Activated CD8-positive, alpha-beta memory T cell treated with anti-CD3 and anti-CD28 coated beads, Interleukin-2, amount 10 ng/mL, durations not matched to agents 7 days and 5 days (primary cell): ENCODE data around the gene BBS1. TPM values are rescaled to one million over a fixed set of nuclear protein-coding genes. Genes with fewer than 3 reads are reported as not detected.
A peak's percentile ranks its signal among the peaks of the same experiment; 100 is the strongest.
"Not testable (repeated sequence)": the region's sequence is repeated elsewhere in the genome, so short reads cannot be mapped to it uniquely, and the experiment has no call there.

Experiments
- ATAC-seq: fragments of 150-1000 bp; cut with Tn5 transposase; one replicate; pipeline ENCODE4 v1.10.0; 2021; ENCODE audit warnings: moderate library complexity
- CTCF ChIA-PET: fragments of 350-600 bp; sonication (Branson Sonifier 250); formaldehyde crosslinking; loops from one replicate; lab custom pipeline; 2021; ENCODE audit warnings: antibody characterized with exemption; lab: Charles Lee
- DNase-seq: peaks from one replicate; pipeline ENCODE4 v3.0.0-alpha.2; 2020
- H3K27ac Mint-ChIP-seq: one replicate; pipeline ENCODE4 v1.8.0; 2021; ENCODE audit warnings: mild to moderate bottlenecking, mixed read lengths
- H3K27me3 Mint-ChIP-seq: one replicate; pipeline ENCODE4 v1.8.0; 2021; ENCODE audit warnings: mixed read lengths
- H3K36me3 Mint-ChIP-seq: one replicate; pipeline ENCODE4 v1.8.0; 2021; ENCODE audit warnings: mild to moderate bottlenecking, mixed read lengths
- H3K4me1 Mint-ChIP-seq: one replicate; pipeline ENCODE4 v1.8.0; 2021; ENCODE audit warnings: mixed read lengths
- H3K4me3 Mint-ChIP-seq: one replicate; pipeline ENCODE4 v1.8.0; 2021; ENCODE audit warnings: mild to moderate bottlenecking, moderate library complexity, mixed read lengths
- H3K9me3 Mint-ChIP-seq: one replicate; pipeline ENCODE4 v1.8.0; 2022; ENCODE audit warnings: low read depth, mixed read lengths
- total RNA-seq, 2 experiments: library from RNA; stranded (reverse); gene quantifications; one replicate each; pipeline ENCODE4 v1.2.3, GENCODE V29; 2021

BBS1 gene
- total RNA-seq, 2 experiments from 2014 or later, result 12.6 to 12.9 TPM

DNA sequence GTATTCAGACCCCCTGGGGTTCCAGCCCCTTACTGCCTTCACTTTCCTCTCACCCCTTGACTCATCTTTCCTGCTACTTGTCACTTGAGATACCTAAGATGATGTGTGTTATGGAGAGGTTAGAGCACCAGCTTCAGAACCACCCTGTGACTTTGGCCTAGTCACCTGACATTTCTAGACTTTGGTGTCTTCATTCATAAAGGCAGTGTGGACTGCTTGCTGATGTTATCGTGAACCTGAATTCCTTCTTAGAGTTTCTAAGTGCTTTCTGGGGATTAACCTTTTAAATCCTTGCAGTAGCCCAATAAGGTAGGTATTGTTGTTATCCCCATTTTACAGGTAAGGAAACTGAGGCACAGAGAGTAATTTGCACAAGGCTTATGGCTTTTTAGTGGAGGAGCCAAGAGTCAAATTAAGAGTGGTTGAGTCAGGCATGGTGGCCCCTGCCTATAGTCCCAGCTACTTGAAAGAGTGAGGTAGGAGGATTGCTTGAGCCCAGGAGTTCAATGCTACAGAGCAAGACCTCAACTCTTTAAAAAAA is 5.1 kb upstream of the BBS1 start:
- no peak overlapping the region for H3K4me3 Mint-ChIP-seq
- H3K27me3 Mint-ChIP-seq, result no peaks in the 10 kb centered on the region
- CTCF ChIA-PET, result no interaction called here
- no peak for DNase-seq
- no peak for ATAC-seq
- H3K36me3 Mint-ChIP-seq, result peaks cover 17% of the 10 kb centered on the region
- H3K9me3 Mint-ChIP-seq, result no peaks in the 10 kb centered on the region
- H3K27ac Mint-ChIP-seq, result no peak overlapping the region
- H3K4me1 Mint-ChIP-seq, result peaks cover 14% of the 10 kb centered on the region

DNA sequence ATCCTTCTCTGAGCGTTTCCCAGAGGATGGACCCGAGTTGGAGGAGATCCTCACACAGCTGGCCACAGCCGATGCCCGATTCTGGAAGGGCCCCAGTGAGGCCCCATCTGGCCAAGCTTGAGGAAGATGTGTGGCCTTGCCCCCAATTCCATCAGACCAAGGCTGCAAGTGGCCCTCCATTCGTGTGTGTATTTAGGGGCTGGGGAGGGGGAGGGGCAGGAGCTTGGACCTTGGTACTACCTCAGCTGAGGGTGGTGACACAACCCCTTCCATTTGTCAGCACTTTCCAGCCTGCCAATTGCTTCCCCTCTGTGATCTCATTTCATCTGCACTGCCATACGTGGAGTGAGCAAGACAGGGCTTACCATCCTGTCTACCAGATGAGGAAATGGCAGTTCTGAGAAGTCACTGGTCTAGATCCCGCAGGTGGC is 1.3 kb upstream of the BBS1 start:
- DNase-seq (no peak), ATAC-seq (no peak)
- no peaks in the 10 kb centered on the region for H3K9me3 Mint-ChIP-seq
- peaks cover 23% of the 10 kb centered on the region for H3K4me1 Mint-ChIP-seq
- peak overlapping the region; percentile 38 for H3K27ac Mint-ChIP-seq
- no peak overlapping the region for H3K4me3 Mint-ChIP-seq
- peaks cover 11% of the 10 kb centered on the region for H3K36me3 Mint-ChIP-seq
- no peaks in the 10 kb centered on the region for H3K27me3 Mint-ChIP-seq
- CTCF ChIA-PET, result interaction anchor here (1.0 to 1.2 kb wide), 2 partner anchors 100 to 169 kb away, joined by 4 read pairs; partner anchors contain the start of gene RBM4B

DNA sequence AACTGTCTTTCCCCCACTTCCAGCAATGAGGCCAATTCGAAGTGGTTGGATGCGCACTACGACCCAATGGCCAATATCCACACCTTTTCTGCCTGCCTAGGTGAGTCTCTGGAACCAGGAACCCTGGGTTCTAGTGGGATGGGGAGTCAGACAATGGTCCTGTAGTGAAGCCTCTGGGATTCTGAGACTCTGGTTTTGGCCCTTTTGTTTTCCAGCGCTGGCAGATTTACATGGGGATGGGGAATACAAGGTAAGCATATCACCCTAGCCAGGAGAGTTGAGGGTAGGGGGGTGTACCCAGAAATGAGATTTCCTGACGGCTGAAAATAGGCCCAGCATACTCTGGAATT is 530 bp downstream of the BBS1 start:
- Mint-ChIP-seq H3K4me3 (peak overlapping the region; percentile 84), H3K9me3 (no peaks in the 10 kb centered on the region), H3K27me3 (no peaks in the 10 kb centered on the region), H3K36me3 (peaks cover 9% of the 10 kb centered on the region), H3K27ac (peak overlapping the region; percentile 53), H3K4me1 (peaks cover 23% of the 10 kb centered on the region)
- DNase-seq (no peak), ATAC-seq (no peak)
- CTCF ChIA-PET, result interaction anchor here (0.6 to 2.4 kb wide), 4 partner anchors 157 to 274 kb away, joined by 3 to 8 read pairs (median 3); partner anchors contain the start of gene RBM4B

DNA sequence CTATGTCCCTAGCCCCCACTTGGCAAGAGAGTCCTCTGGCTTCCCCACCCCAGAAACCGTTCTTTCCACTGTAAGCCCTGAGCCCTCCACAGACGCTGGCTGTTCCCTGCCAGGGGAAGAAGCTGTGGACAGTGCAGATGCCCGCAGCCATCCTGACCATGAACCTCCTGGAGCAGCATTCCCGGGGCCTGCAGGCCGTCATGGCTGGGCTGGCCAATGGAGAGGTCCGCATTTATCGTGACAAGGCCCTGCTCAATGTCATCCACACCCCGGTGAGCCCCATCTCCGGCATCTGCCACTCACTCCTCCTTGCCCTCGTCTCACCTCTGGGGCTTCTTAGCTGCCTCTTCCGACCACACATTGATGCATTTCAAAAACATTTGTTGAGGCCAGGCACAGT is 13.2 kb downstream of the BBS1 start:
- H3K9me3 Mint-ChIP-seq, result no peaks in the 10 kb centered on the region
- no peak overlapping the region for H3K27ac Mint-ChIP-seq
- DNase-seq (no peak), ATAC-seq (no peak)
- CTCF ChIA-PET, result no interaction called here
- no peaks in the 10 kb centered on the region for H3K4me1 Mint-ChIP-seq
- no peaks in the 10 kb centered on the region for H3K27me3 Mint-ChIP-seq
- H3K4me3 Mint-ChIP-seq, result no peak overlapping the region
- peaks cover 12% of the 10 kb centered on the region for H3K36me3 Mint-ChIP-seq

DNA sequence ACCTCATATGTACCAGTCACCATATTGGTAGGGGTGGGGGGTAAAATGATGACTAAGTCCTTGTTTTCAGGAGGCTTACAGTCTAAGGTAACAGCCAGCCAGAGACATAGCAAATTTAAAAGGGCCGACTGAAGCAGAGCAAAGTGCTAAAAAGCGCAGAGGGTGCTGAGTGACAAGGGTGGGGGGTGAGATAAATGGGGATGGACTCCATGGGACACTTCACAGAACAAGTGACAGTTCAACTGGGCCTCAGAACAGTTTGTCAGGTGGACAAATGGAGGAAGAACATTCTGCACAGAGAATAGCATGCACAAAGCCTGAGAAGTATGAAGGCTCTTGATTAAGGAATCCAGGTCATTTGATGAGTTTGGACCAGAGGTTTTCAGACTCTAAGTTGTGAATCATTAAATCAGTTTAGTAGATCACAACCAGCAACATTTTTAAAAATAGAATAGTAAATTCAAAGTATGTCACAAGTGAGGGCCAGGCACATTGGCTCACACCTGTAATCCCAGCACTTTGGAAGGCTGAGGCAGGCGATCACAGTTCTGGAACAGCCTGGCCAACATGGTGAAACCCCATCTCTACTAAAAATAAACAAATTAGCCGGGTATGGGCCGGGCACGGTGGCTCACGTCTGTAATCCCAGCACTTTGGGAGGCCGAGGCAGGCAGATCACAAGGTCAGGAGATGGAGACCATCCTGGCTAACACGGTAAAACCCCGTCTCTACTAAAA is 14.0 kb downstream of the BBS1 start:
- Mint-ChIP-seq H3K27me3 (no peaks in the 10 kb centered on the region), H3K9me3 (no peaks in the 10 kb centered on the region), H3K4me3 (no peak overlapping the region), H3K27ac (no peak overlapping the region), H3K36me3 (peaks cover 10% of the 10 kb centered on the region), H3K4me1 (no peaks in the 10 kb centered on the region)
- no peak for ATAC-seq
- DNase-seq, result no peak
- CTCF ChIA-PET, result no interaction called here

DNA sequence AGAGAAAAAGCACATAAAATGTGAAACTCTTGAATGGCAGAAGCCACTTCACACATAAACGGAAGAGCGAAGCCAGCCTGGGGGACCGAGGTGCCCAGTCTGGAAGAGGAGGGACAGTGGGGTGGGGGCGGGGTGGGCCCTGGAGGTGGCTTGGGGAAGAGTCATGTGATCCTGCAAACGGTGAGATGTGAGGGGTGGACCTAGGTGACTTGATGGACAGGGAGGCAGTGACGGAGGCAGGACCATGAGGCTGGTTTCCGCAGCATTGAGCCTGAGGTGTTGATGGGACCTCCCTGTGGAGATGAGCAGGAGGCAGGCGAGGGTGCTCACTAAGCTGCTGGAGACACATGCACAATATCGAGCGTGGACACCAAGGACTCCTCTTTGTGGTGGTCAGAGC is 18.6 kb downstream of the BBS1 start:
- no peaks in the 10 kb centered on the region for H3K4me1 Mint-ChIP-seq
- no peaks in the 10 kb centered on the region for H3K9me3 Mint-ChIP-seq
- ATAC-seq, result no peak
- H3K36me3 Mint-ChIP-seq, result peaks cover 1% of the 10 kb centered on the region
- H3K27me3 Mint-ChIP-seq, result no peaks in the 10 kb centered on the region
- CTCF ChIA-PET, result interaction anchor here (1.1 kb wide), 1 partner anchor 14 kb away, joined by 3 read pairs; no protein-coding TSS in a partner anchor
- no peak overlapping the region for H3K4me3 Mint-ChIP-seq
- DNase-seq, result no peak
- no peak overlapping the region for H3K27ac Mint-ChIP-seq

DNA sequence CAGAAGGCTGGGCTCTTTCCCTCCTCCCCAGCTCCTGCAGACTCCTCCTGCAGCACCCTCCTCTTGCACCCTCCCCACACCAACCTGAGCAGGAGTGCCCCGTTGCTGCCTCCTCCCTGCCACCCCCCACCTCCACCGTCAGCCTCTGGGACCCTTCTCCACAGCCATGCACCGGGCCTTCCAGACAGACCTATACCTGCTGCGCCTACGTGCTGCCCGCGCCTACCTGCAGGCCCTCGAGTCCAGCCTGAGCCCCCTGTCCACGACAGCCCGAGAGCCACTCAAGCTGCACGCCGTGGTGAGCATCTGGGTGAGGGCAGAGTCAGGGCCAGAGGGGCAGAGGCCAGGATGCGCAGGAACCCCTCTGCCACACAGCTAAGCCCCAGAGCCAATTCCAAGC is 19.2 kb downstream of the BBS1 start:
- no peaks in the 10 kb centered on the region for H3K4me1 Mint-ChIP-seq
- no peak overlapping the region for H3K4me3 Mint-ChIP-seq
- ATAC-seq, result no peak
- H3K36me3 Mint-ChIP-seq, result no peaks in the 10 kb centered on the region
- H3K27ac Mint-ChIP-seq, result no peak overlapping the region
- DNase-seq, result no peak
- no peaks in the 10 kb centered on the region for H3K9me3 Mint-ChIP-seq
- CTCF ChIA-PET, result interaction anchor here (1.1 kb wide), 1 partner anchor 14 kb away, joined by 3 read pairs; no protein-coding TSS in a partner anchor
- no peaks in the 10 kb centered on the region for H3K27me3 Mint-ChIP-seq

DNA sequence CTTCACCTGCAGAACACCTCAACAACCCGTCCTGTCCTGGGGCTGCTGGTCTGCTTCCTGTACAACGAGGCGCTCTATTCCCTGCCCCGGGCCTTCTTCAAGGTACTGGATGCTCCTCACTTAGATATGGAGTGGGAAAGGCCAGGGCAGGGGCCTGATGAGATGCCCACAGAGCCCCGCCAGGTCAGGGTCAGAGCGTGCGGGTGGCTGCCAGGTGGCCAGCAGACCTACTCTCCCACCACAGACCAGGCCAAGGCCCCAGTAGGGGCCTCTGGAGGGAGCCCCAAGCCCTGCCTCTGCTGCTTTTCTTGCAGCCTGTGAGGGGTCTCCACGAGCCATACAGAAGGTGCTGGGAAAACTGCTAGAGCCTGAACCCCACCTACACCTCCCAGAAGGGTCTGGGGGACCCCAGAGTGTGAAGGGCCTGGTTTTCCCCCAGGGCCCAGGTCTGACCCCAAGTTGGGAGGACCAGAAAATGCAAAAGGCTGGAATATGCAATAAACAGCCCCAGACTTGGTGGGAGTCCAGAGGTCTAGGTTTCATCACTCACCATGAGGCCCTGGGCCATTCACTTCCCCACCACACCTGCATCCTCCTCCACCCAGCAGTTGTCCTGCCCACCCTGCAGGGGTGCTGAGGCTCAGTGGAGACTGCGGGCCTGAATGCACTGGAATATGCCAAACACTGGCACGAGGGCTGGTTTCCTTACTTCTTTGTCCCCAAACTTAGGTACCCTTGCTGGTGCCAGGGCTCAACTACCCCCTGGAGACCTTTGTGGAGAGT is 20.7 kb downstream of the BBS1 start:
- no peaks in the 10 kb centered on the region for H3K9me3 Mint-ChIP-seq
- no peak for ATAC-seq
- H3K27ac Mint-ChIP-seq, result no peak overlapping the region
- peaks cover 4% of the 10 kb centered on the region for H3K36me3 Mint-ChIP-seq
- H3K4me1 Mint-ChIP-seq, result no peaks in the 10 kb centered on the region
- H3K27me3 Mint-ChIP-seq, result no peaks in the 10 kb centered on the region
- no peak overlapping the region for H3K4me3 Mint-ChIP-seq
- CTCF ChIA-PET, result no interaction called here
- DNase-seq, result no peak

DNA sequence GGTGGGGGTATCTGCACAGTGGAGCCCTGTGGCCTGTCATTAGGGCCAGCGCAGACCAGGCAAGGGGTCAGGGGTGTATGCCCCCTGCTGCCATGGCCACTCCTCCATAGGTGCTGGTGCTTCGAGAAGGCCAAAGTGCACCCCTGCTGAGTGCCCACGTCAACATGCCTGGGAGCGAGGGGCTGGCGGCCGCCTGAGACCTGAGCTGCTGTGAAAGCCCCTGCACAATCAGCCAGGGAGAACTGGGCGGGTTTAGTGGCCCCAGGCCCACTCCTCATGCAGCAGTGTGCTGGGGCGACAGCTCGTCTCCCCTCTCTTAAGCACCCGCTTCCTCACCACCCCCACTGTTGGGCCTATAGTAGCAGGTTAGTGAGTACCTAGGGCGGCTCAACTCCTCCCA is 21.4 kb downstream of the BBS1 start:
- no peaks in the 10 kb centered on the region for H3K4me1 Mint-ChIP-seq
- H3K27me3 Mint-ChIP-seq, result no peaks in the 10 kb centered on the region
- peaks cover 4% of the 10 kb centered on the region for H3K36me3 Mint-ChIP-seq
- no peak overlapping the region for H3K27ac Mint-ChIP-seq
- no peaks in the 10 kb centered on the region for H3K9me3 Mint-ChIP-seq
- ATAC-seq (no peak), DNase-seq (no peak)
- CTCF ChIA-PET, result no interaction called here
- no peak overlapping the region for H3K4me3 Mint-ChIP-seq

DNA sequence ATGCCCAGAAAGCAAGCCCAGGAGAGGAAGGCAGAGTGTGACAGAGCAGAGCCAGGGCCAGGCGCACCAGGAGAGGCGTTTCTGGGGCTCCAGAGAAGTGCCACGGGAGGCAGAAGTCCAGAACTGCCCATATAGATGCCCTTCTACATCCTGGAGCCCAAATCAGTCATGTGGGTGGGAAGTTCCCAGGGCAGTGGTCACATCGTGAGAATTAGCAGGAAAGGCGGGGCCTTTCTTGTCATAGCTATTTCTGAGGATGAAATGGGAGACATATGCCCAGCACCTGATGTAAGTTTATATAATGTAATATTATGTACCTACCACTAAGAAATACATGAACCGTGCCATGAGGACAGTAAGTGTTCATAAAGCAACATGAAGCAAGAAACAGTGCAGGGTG is 22.3 kb downstream of the BBS1 start:
- Mint-ChIP-seq H3K9me3 (no peaks in the 10 kb centered on the region), H3K27ac (no peak overlapping the region), H3K4me1 (no peaks in the 10 kb centered on the region), H3K36me3 (peaks cover 9% of the 10 kb centered on the region), H3K4me3 (no peak overlapping the region), H3K27me3 (no peaks in the 10 kb centered on the region)
- no peak for DNase-seq
- CTCF ChIA-PET, result interaction anchor here (0.6 to 1.4 kb wide), 2 partner anchors 83 to 146 kb away, joined by 3 read pairs; no protein-coding TSS in a partner anchor
- no peak for ATAC-seq

DNA sequence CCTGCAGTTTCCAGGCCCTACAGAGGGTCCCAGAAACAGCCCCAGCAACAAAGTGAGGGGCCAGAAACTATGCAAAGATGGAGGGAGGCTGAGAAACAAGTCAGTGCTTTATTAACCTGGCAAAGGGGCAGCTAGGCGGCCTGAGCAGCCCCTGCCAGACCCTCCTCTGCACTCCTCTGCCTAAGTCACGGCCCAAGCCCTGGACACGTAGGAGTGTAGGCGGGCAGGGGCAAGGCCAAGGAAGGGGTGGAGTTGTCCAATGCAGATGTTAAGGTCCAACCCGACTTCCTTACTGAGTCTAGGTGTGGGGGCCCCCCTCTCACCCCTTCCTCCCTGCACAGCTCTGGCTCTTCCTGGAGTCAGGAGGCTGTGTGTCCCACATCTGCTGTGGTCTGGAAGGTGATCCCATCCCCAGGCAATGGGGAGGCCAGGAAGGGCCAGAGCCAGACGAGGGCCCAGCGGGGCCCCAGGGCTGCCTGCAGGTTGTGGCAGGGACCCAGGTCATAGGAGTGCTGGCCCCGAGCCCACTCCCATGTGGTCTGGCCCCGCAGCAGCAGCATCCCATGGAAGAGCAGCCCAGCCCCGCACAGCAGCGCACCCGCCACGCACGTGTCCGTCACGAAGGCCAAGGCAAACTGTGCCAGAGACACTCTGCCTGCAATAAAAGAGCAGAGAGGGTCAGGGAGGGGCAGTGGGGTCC is 28.9 kb downstream of the BBS1 start:
- no peaks in the 10 kb centered on the region for H3K27me3 Mint-ChIP-seq
- ATAC-seq (no peak), DNase-seq (no peak)
- no peak overlapping the region for H3K4me3 Mint-ChIP-seq
- peaks cover 19% of the 10 kb centered on the region for H3K36me3 Mint-ChIP-seq
- H3K9me3 Mint-ChIP-seq, result no peaks in the 10 kb centered on the region
- CTCF ChIA-PET, result no interaction called here
- H3K27ac Mint-ChIP-seq, result no peak overlapping the region
- peaks cover 21% of the 10 kb centered on the region for H3K4me1 Mint-ChIP-seq

DNA sequence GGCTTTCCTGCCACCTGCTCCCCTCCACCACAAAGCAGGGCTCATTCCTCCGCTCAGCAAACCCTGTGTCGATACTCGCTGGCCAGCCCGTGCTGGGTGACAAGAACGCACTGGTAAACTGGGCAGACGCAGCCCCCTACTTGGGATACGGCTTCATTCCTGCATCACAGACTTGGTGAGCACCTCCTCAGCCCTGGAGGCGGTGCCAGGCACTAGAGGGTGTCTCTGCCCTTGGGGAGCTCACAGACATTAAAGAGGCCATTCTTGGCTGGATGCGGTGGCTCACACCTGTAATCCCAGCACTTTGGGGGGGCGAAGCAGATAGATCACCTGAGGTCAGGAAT is 29.4 kb downstream of the BBS1 start:
- DNase-seq, result no peak
- CTCF ChIA-PET, result no interaction called here
- Mint-ChIP-seq H3K36me3 (peaks cover 19% of the 10 kb centered on the region), H3K27ac (no peak overlapping the region), H3K9me3 (no peaks in the 10 kb centered on the region), H3K27me3 (no peaks in the 10 kb centered on the region), H3K4me1 (peaks cover 23% of the 10 kb centered on the region), H3K4me3 (no peak overlapping the region)
- no peak for ATAC-seq

DNA sequence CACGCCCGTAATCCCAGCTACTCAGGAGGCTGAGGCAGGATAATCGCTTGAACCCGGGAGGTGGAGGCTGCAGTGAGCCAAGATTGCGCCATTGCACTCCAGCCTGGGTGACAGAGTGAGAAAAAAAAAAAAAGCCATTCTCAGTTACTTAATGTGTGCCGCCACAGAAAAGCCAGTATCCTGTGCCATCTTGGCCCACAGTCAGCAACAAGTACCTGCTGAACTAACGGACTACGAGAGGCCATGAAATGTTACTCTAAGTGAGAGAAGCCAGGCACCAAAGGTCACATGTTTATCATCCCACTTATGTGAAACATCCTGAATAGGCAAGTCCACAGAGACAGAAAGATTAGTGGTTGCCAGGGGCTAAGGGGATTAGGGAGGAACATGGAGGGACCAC is 30.2 kb downstream of the BBS1 start:
- H3K27ac Mint-ChIP-seq, ATAC-seq, H3K27me3 Mint-ChIP-seq, H3K4me3 Mint-ChIP-seq, DNase-seq, H3K9me3 Mint-ChIP-seq: not testable (repeated sequence)
- Mint-ChIP-seq H3K4me1 (peaks cover 26% of the 10 kb centered on the region), H3K36me3 (peaks cover 18% of the 10 kb centered on the region)
- CTCF ChIA-PET, result interaction anchor here (1.1 kb wide), 1 partner anchor 138 kb away, joined by 4 read pairs; no protein-coding TSS in a partner anchor
